Measurements from ENCODE around the gene SYNE3.

DNA sequence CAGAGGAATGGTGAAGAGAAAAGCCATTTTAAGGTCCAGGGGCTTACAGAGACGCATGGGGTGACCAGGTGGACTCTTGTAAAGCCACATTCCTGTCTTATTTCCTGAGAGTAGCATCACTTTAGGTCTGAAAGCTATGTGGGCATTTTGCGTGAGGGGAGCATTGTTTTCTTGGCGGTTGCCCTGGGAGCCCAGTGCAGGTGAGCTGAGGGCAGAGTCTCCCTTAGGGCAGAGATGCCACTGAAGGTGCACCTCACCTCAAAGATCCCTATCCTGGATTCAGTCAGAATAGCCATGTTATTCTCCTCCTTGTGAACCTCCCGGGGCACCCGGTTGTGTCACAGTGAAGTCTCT lies 30.8 kb upstream of the SYNE3 start:
- TF ChIP-seq CTCF (conservative IDR thresholded peaks at IDR 0.05; ENCODE audit: low read depth, low read length) (no peak), EZH2 (IDR thresholded peaks at IDR 0.05; ENCODE audit: low read length, unreplicated experiment) (no peak)
